NCI-H774 (cell line): ENCODE data around the gene ENAM.
"Not testable (repeated sequence)": the region's sequence is repeated elsewhere in the genome, so short reads cannot be mapped to it uniquely, and the experiment has no call there.

ENCODE experiments used
- DNase-seq: peaks from one replicate; lab custom pipeline; 2025; lab: John Stamatoyannopoulos, UW

ENAM gene

GRCh38 chr4:70676554-70677090 is 48.1 kb downstream of the ENAM start:
- no peak for DNase-seq

- no peak for DNase-seq
Measured at GRCh38 chr4:70678383-70678999, 49.9 kb downstream of the ENAM start.

DNA sequence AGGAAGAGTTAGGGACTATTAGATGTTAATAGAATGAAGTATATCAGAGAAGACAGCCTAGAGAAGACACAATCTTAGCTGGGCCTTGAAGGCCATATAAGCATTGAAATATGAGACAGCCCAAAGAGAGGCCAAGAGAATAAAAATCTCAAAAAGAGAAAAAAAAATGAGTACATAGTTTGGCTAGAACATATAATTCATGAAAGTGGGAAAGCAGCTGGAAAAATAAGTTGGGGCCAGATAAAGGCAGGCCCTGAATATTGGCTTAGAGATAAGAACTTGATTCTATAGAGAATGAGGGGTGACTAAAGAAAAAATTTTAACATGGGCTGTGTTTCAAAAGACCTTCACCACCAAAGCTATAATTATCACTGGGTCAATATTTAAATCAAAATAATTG is 52.4 kb downstream of the ENAM start:
- no peak for DNase-seq

- no peak for DNase-seq
Measured at GRCh38 chr4:70681704-70682103, 53.2 kb downstream of the ENAM start.

DNA sequence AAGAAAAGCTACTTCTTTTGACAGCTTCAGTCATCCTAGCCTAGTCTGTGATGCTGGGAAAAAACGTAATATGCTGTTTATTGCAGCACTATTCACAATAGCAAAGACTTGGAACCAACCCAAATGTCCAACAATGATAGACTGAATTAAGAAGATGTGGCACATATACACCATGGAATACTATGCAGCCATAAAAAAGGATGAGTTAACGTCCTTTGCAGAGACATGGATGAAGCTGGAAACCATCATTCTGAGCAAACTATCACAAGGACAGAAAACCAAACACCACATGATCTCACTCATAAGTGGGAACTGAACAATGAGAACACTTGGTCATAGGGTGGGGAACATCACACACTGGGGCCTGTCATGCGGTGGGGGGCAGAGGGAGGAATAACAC is 53.6 kb downstream of the ENAM start:
- DNase-seq: not testable (repeated sequence)

DNA sequence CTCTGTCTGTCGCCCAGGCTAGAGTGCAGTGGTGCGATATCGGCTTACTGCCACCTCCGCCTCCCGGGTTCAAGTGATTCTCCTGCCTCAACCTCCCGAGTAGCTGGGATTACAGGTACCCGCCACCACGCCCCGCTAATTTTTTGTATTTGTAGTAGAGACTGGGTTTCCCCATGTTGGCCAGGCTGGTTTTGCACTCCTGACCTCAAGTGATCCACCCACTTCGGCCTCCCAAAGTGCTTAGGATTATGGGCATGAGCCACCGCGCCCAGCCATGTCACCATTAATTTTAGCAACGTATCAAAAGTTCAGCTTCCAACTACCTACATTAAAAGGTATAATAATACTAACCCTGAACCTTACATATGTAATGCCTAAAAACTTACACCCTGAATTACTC is 58.8 kb downstream of the ENAM start:
- no peak for DNase-seq

GRCh38 chr4:70687821-70688794 is 59.6 kb downstream of the ENAM start, which contains the start of gene UTP3:
Gene UTP3, plus strand, starts transcription at chr4:70688532. Its CDS starts 146 bp downstream, at chr4:70688678.
- DNase-seq: peak; percentile 96

- no peak for DNase-seq
Measured at GRCh38 chr4:70688795-70689231, 60.3 kb downstream of the ENAM start.

DNA sequence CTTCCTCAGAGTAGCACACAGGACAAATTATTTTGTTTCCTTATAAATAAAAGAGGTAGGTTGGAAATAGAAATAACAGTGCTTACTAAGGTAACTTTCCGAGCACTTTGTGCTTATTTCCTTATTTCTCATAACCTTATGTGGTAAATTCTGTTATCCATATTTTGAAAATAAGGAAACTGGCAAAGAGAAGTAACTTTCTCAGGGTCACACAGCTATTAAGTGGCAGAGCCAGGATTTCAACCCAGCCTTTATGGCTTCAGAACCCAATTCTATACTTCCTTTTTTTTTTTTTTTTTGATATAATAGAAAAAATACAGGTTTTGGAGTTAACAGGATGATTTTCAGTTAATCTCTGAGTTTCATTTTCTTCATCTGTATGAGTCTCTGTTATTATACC is 63.1 kb downstream of the ENAM start:
- DNase-seq: no peak

DNA sequence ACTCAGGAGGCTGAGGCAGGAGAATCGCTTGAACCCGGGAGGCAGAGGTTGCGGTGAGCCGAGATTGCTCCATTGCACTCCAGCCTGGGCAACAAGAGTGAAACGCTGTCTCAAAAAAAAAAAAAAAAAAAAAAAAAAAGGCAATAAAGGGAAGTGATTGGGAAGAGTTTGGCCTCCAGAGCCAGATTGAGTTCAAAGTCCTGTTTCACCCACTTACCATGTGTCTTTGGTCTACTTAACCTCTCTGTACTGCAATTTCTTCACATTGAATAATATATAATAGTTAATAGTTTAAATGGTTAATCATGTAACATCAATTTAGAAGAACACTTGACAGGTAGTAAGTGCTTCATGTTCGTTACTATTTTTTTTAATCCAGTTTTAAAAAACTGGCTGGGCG is 66.1 kb downstream of the ENAM start:
- not testable (repeated sequence) for DNase-seq
